ENCODE results near the gene FGF1.

GRCh38 chr5:142700566-142700965 is 14.7 kb upstream of the FGF1 start:
- TF ChIP-seq, protein P1, sequence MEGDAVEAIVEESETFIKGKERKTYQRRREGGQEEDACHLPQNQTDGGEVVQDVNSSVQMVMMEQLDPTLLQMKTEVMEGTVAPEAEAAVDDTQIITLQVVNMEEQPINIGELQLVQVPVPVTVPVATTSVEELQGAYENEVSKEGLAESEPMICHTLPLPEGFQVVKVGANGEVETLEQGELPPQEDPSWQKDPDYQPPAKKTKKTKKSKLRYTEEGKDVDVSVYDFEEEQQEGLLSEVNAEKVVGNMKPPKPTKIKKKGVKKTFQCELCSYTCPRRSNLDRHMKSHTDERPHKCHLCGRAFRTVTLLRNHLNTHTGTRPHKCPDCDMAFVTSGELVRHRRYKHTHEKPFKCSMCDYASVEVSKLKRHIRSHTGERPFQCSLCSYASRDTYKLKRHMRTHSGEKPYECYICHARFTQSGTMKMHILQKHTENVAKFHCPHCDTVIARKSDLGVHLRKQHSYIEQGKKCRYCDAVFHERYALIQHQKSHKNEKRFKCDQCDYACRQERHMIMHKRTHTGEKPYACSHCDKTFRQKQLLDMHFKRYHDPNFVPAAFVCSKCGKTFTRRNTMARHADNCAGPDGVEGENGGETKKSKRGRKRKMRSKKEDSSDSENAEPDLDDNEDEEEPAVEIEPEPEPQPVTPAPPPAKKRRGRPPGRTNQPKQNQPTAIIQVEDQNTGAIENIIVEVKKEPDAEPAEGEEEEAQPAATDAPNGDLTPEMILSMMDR (IDR thresholded peaks at IDR 0.05) = no peak
- TF ChIP-seq POLR2A (IDR thresholded peaks at IDR 0.05) (no peak), EP300 (IDR thresholded peaks at IDR 0.05) (no peak)

Data from ovary (tissue), 3 donors.